Astrocyte (in vitro differentiated cells and primary cell): Measurements from ENCODE around the gene FAM180B. TPM values are rescaled to one million over a fixed set of nuclear protein-coding genes. Genes with fewer than 3 reads are reported as not detected.

Experiments used
- DNase-seq: peaks from one replicate; pipeline ENCODE4 v3.0.0-alpha.2; 2010; ENCODE audit warnings: low read depth
- FAIRE-seq: peaks from 2 replicates; lab custom pipeline; 2011; peaks lifted over from hg19 to GRCh38; lab: Jason Lieb, UNC
- H2AFZ ChIP-seq: 2 replicates; pipeline ENCODE4 v1.6.0; 2012; ENCODE audit warnings: low read depth, low read length, inconsistent platforms
- H3K27ac ChIP-seq: 2 replicates; pipeline ENCODE4 v1.5.1; 2011; ENCODE audit warnings: low read depth, low read length, inconsistent platforms
- H3K27me3 ChIP-seq: 2 replicates; pipeline ENCODE4 v1.6.0; 2011; ENCODE audit warnings: low read length, inconsistent platforms; ENCODE audit not compliant: insufficient read depth
- H3K36me3 ChIP-seq: 2 replicates; pipeline ENCODE4 v1.5.1; 2011; ENCODE audit warnings: low read length, inconsistent platforms; ENCODE audit not compliant: insufficient read depth
- H3K4me1 ChIP-seq: 2 replicates; pipeline ENCODE4 v1.5.1; 2011; ENCODE audit warnings: low read length, inconsistent platforms; ENCODE audit not compliant: insufficient read depth
- H3K4me2 ChIP-seq: 2 replicates; pipeline ENCODE4 v1.6.0; 2012; ENCODE audit warnings: low read length, inconsistent platforms
- H3K4me3 ChIP-seq: 2 replicates; pipeline ENCODE4 v1.5.1; 2011; ENCODE audit warnings: low read depth, mild to moderate bottlenecking, low read length, inconsistent platforms; ENCODE audit not compliant: insufficient read depth
- H3K79me2 ChIP-seq: 2 replicates; pipeline ENCODE4 v1.6.0; 2012; ENCODE audit warnings: mild to moderate bottlenecking, low read length, inconsistent platforms; ENCODE audit not compliant: insufficient read depth
- H3K9ac ChIP-seq: 2 replicates; pipeline ENCODE4 v1.6.0; 2012; ENCODE audit warnings: mild to moderate bottlenecking, low read length, inconsistent platforms
- H3K9me3 ChIP-seq: 2 replicates; pipeline ENCODE4 v1.5.1; 2012; ENCODE audit warnings: low read depth, mild to moderate bottlenecking, low read length, inconsistent platforms; ENCODE audit not compliant: insufficient read depth
- H4K20me1 ChIP-seq: 2 replicates; pipeline ENCODE4 v1.6.0; 2012; ENCODE audit warnings: low read length, inconsistent platforms; ENCODE audit not compliant: insufficient read depth
- H3K27ac Mint-ChIP-seq: one replicate; pipeline ENCODE4 v1.8.0; 2021; ENCODE audit warnings: mild to moderate bottlenecking, mixed read lengths; ENCODE audit not compliant: unreplicated experiment
- H3K27me3 Mint-ChIP-seq: one replicate; pipeline ENCODE4 v1.8.0; 2021; ENCODE audit warnings: low read depth, mixed read lengths; ENCODE audit not compliant: unreplicated experiment
- H3K36me3 Mint-ChIP-seq: one replicate; pipeline ENCODE4 v1.8.0; 2021; ENCODE audit warnings: low read depth, mixed read lengths; ENCODE audit not compliant: unreplicated experiment
- H3K4me1 Mint-ChIP-seq: one replicate; pipeline ENCODE4 v1.8.0; 2021; ENCODE audit warnings: low read depth, mixed read lengths; ENCODE audit not compliant: unreplicated experiment
- H3K4me3 Mint-ChIP-seq: one replicate; pipeline ENCODE4 v1.8.0; 2021; ENCODE audit warnings: mild to moderate bottlenecking, moderate library complexity, mixed read lengths; ENCODE audit not compliant: unreplicated experiment
- H3K9me3 Mint-ChIP-seq: one replicate; pipeline ENCODE4 v1.8.0; 2021; ENCODE audit warnings: mild to moderate bottlenecking, mixed read lengths; ENCODE audit not compliant: unreplicated experiment
- EZH2 ChIP-seq: IDR thresholded peaks from 2 replicates; pipeline ENCODE4 v1.6.1; 2012; ENCODE audit warnings: mild to moderate bottlenecking, low read length, inconsistent platforms; ENCODE audit not compliant: insufficient read depth
- total RNA-seq: library from RNA; stranded (reverse); gene quantifications from 2 replicates; pipeline ENCODE4 v1.2.1, GENCODE V29; 2021
- TF ChIP-seq, protein P1 (sequence below): IDR thresholded peaks from 2 replicates; pipeline ENCODE4 v1.5.1; 2011; ENCODE audit warnings: low read depth, mild to moderate bottlenecking, inconsistent platforms, low read length, moderate library complexity; ENCODE audit not compliant: insufficient read depth

Gene FAM180B
- total RNA-seq, 1 donor from 2014 or later, result 0.16 TPM

DNA sequence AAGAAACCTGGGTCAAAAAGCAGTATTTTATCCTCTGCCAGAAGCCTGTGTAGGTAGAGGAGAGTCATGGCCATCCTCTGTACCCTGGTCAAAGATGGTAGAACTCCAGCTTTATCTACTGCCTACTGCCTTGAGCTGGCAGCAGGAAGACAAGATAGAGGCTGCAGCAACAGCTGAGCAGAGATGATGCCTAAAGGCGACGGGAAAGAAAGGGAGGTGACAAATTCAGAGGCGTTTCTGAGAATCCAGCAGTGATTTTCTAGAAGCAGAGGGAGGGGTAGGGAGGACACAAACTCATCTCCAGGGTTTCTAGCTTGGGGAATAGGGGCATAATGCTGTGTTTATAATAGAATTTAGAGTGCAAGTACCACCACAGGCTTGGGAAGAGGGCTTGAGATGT is 23.2 kb downstream of the FAM180B start:
- peaks cover 20% of the 10 kb centered on the region for H3K4me1 ChIP-seq
- FAIRE-seq (no peak), DNase-seq (no peak)
- no peaks in the 10 kb centered on the region for H3K9me3 ChIP-seq
- no peak overlapping the region for H3K4me2 ChIP-seq
- no peak overlapping the region for H3K9ac ChIP-seq
- H3K27me3 ChIP-seq, result no peaks in the 10 kb centered on the region
- no peak overlapping the region for H3K27ac ChIP-seq
- no peaks in the 10 kb centered on the region for H4K20me1 ChIP-seq
- TF ChIP-seq, protein P1, sequence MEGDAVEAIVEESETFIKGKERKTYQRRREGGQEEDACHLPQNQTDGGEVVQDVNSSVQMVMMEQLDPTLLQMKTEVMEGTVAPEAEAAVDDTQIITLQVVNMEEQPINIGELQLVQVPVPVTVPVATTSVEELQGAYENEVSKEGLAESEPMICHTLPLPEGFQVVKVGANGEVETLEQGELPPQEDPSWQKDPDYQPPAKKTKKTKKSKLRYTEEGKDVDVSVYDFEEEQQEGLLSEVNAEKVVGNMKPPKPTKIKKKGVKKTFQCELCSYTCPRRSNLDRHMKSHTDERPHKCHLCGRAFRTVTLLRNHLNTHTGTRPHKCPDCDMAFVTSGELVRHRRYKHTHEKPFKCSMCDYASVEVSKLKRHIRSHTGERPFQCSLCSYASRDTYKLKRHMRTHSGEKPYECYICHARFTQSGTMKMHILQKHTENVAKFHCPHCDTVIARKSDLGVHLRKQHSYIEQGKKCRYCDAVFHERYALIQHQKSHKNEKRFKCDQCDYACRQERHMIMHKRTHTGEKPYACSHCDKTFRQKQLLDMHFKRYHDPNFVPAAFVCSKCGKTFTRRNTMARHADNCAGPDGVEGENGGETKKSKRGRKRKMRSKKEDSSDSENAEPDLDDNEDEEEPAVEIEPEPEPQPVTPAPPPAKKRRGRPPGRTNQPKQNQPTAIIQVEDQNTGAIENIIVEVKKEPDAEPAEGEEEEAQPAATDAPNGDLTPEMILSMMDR, result no peak
- peaks cover 4% of the 10 kb centered on the region for H3K36me3 Mint-ChIP-seq
- H3K79me2 ChIP-seq, result no peaks in the 10 kb centered on the region
- no peak overlapping the region for H3K27ac Mint-ChIP-seq
- H3K4me1 Mint-ChIP-seq, result peaks cover 24% of the 10 kb centered on the region
- H2AFZ ChIP-seq, result no peak overlapping the region
- H3K36me3 ChIP-seq, result no peaks in the 10 kb centered on the region
- no peak overlapping the region for H3K4me3 ChIP-seq
- no peaks in the 10 kb centered on the region for H3K9me3 Mint-ChIP-seq
- no peaks in the 10 kb centered on the region for H3K27me3 Mint-ChIP-seq
- H3K4me3 Mint-ChIP-seq, result no peak overlapping the region

DNA sequence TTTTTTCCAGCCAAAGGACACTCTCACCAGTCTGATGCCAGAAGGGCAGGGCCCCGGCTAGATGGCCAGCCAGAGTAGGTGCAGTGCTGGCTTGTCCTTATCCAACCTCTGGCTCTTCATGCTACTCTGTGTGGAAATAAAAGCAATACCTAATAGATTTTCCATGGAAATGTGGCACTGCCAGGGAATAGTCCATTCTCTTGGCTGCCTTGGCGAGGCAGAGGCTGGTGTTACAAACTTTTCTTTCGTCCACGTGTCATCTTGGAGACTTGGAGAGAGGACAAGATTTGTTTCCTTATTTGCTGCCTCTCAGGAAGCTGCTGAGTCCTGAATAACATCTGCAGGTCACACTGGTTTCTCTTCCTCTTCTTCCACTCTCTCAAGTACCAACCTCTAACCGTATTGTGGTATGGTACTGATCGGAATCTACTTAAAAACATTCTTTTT is 24.9 kb downstream of the FAM180B start:
- Histone ChIP-seq H3K4me1 (peaks cover 20% of the 10 kb centered on the region), H3K4me2 (no peak overlapping the region), H3K9me3 (no peaks in the 10 kb centered on the region), H2AFZ (no peak overlapping the region), H3K27me3 (no peaks in the 10 kb centered on the region), H3K36me3 (no peaks in the 10 kb centered on the region), H3K79me2 (no peaks in the 10 kb centered on the region), H3K4me3 (no peak overlapping the region), H4K20me1 (no peaks in the 10 kb centered on the region), H3K9ac (no peak overlapping the region), H3K27ac (no peak overlapping the region)
- FAIRE-seq (no peak), DNase-seq (no peak)
- no peaks in the 10 kb centered on the region for H3K27me3 Mint-ChIP-seq
- no peaks in the 10 kb centered on the region for H3K9me3 Mint-ChIP-seq
- no peak overlapping the region for H3K4me3 Mint-ChIP-seq
- H3K36me3 Mint-ChIP-seq, result peaks cover 4% of the 10 kb centered on the region
- TF ChIP-seq, protein P1, result no peak
- no peak for TF ChIP-seq EZH2
- H3K27ac Mint-ChIP-seq, result no peak overlapping the region
- peaks cover 21% of the 10 kb centered on the region for H3K4me1 Mint-ChIP-seq

DNA sequence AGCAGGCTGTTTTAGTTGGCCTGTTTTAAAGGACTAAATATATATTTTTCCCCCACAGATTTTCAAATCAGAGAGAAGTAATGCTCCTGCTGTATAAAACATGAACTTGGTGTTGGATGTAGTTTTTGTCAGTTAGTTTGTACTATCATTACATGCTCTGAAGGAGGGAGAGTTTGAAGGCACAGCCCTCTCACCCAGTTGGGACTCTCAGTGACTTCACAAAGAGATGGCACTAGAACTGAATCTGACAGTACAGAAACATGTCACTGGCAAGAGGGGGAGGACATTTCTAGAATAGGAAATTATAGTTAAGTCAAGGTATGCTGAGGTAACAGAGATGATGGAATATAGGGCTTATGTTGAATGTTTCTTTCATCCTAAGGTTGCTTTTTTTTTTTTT is 28.8 kb downstream of the FAM180B start:
- H3K27me3 Mint-ChIP-seq, result no peaks in the 10 kb centered on the region
- no peaks in the 10 kb centered on the region for H3K4me1 Mint-ChIP-seq
- Histone ChIP-seq H4K20me1 (peaks cover 7% of the 10 kb centered on the region), H2AFZ (no peak overlapping the region), H3K4me2 (no peak overlapping the region), H3K36me3 (peaks cover 12% of the 10 kb centered on the region), H3K27me3 (no peaks in the 10 kb centered on the region), H3K4me1 (peaks cover 10% of the 10 kb centered on the region), H3K9ac (no peak overlapping the region), H3K9me3 (no peaks in the 10 kb centered on the region), H3K4me3 (no peak overlapping the region), H3K27ac (no peak overlapping the region), H3K79me2 (no peaks in the 10 kb centered on the region)
- H3K27ac Mint-ChIP-seq, result no peak overlapping the region
- FAIRE-seq, result no peak
- H3K9me3 Mint-ChIP-seq, result no peaks in the 10 kb centered on the region
- no peak for TF ChIP-seq EZH2
- no peak for DNase-seq
- no peak overlapping the region for H3K4me3 Mint-ChIP-seq
- H3K36me3 Mint-ChIP-seq, result peaks cover 4% of the 10 kb centered on the region
